KOPT-K1 (cell line): Measurements from ENCODE around the gene C17orf58.
"Not testable (repeated sequence)": the region's sequence is repeated elsewhere in the genome, so short reads cannot be mapped to it uniquely, and the experiment has no call there.

ENCODE experiments used
- H3K27ac ChIP-seq: fragments of 200-600 bp; sonication (generic); 2 replicates; pipeline ENCODE4 v1.5.1; 2016; ENCODE audit warnings: antibody characterized with exemption, mild to moderate bottlenecking, low read depth, low read length; ENCODE audit not compliant: poor library complexity, severe bottlenecking
- H3K36me3 ChIP-seq: fragments of 200-600 bp; sonication (generic); 2 replicates; pipeline ENCODE4 v1.5.1; 2017; ENCODE audit warnings: antibody characterized with exemption, mild to moderate bottlenecking, low read length, moderate library complexity; ENCODE audit not compliant: insufficient read depth
- H3K9me3 ChIP-seq: fragments of 200-600 bp; sonication (generic); 2 replicates; pipeline ENCODE4 v1.5.1; 2017; ENCODE audit warnings: antibody characterized with exemption, low read length, mild to moderate bottlenecking; ENCODE audit not compliant: insufficient read depth, poor library complexity, severe bottlenecking

Gene C17orf58

GRCh38 chr17:67996301-67997171 lies at the start of gene C17orf58:
Gene C17orf58, minus strand, starts transcription at chr17:67996469. Its CDS starts 271 bp downstream, at chr17:67996198.
- not testable (repeated sequence) for H3K9me3 ChIP-seq, H3K36me3 ChIP-seq, H3K27ac ChIP-seq

DNA sequence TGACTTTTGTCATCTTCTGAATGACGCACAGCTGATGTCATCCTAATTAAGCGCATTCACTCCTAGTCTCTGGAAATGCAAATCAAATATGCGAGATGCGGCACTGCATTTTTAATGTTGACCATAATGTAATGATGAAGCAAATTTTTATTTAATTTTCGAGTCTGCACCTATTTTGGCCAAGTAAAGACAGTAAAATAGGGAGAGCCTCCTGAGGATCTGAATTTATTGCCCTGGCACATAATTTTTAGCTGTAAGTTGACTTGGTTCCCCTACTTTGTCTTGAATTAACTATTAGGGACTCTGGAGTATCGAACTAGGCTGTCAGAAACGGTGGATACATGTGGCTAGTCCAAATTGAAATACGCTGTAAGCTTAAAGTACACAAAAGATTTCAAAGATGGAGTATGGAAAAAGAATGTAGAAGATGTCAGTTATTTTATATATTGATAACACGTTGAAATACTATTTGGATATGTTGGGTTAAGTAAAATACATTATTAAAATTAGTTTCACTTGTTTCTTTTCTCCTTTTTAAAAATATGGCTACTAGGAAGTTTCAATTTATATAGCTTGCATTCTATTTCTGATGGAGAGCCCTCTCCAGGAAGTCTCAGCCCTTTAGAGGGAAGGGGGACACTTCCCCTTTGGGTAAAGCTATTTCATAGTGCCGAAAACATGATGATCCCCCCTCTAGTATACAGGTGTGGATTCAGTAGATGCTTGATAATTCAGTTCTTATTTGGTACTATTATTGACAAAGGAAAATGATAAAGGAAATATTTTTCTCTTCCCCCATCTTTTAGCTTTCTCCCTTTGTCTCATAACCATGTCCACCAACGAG lies 40.3 kb upstream of the C17orf58 start:
- Histone ChIP-seq H3K36me3 (peaks cover 53% of the 10 kb centered on the region), H3K9me3 (no peaks in the 10 kb centered on the region), H3K27ac (peak overlapping the region; percentile 92)

GRCh38 chr17:68035523-68036303 lies 39.4 kb upstream of the C17orf58 start, which contains the start of gene KPNA2:
Gene KPNA2, plus strand, starts transcription at chr17:68035735. Its CDS starts 1,398 bp downstream, at chr17:68037133.
- Histone ChIP-seq H3K9me3 (no peaks in the 10 kb centered on the region), H3K36me3 (peaks cover 45% of the 10 kb centered on the region), H3K27ac (peak within 1 kb of the TSS; percentile 92)

DNA sequence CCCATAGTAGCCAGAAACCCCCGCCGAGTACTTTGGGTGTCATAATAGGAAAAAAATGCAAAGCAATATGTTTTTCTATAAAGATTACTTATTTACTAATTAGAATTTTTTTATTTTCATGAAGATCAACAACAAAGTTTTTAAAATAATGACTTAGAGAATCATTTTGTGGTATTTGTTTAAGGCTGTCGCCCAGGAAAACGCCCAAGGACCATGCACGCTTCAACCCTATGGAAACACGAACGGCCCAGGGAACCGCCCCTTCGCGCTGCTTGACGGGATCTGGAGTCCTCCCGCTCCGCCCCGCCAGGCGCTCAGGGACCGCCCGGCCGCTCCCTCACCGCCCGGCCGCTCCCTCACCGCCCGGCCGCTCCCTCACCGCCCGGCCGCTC lies 38.9 kb upstream of the C17orf58 start:
- H3K9me3 ChIP-seq = no peaks in the 10 kb centered on the region
- H3K36me3 ChIP-seq = peaks cover 39% of the 10 kb centered on the region
- H3K27ac ChIP-seq = no peak overlapping the region

- H3K9me3 ChIP-seq = no peaks in the 10 kb centered on the region
- no peak overlapping the region for H3K27ac ChIP-seq
These were observed 38.1 kb upstream of the C17orf58 start for GRCh38 chr17:68034452-68034776.

DNA sequence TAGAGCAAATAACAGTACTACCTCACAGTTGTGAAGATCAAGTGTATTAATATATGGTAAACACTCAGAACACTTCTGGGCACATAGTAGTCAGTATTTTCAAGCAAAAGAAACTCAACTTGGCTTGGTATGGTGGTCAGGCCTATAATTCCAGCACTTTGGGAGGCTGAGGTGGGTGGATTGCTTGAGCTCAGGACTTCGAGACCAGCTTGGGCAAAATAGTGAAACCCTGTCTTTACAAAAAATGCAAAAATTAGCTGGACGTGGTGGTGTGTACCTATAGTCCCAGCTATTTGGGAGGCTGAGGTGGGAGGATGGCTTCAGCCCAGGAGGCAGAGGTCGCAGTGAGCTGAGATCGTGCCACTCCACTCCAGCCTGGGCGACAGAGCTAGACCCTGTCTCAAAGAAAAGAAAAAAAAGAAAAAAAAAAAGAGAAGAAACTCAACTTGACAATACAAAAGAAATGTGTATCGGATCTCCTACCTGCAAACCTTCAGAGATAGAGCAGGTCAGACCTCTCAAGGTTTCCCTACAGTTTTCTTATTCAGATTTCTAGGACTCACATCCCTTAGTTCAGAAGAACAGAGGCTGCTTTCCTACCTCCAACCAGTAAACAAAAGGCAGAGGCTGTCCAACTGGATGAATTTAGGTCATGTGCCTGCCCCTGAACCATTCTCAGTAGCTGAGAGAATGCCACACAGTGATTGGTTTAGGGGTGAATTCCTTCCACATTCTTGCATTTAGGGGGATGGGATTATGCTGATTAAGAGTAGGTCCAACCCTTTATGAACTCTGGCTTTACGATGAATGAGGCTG lies 37.6 kb upstream of the C17orf58 start:
- no peak overlapping the region for H3K27ac ChIP-seq
- no peaks in the 10 kb centered on the region for H3K9me3 ChIP-seq

More at GRCh38 chr17:68034452-68034776, 38.1 kb upstream of the C17orf58 start:
- peaks cover 32% of the 10 kb centered on the region for H3K36me3 ChIP-seq

GRCh38 chr17:68029512-68030215 lies 33.4 kb upstream of the C17orf58 start:
- Histone ChIP-seq H3K27ac (no peak overlapping the region), H3K36me3 (no peaks in the 10 kb centered on the region), H3K9me3 (no peaks in the 10 kb centered on the region)

More for the DNA sequence above, 37.6 kb upstream of the C17orf58 start:
- peaks cover 26% of the 10 kb centered on the region for H3K36me3 ChIP-seq

- not testable (repeated sequence) for H3K9me3 ChIP-seq, H3K27ac ChIP-seq, H3K36me3 ChIP-seq
These were observed 26.3 kb upstream of the C17orf58 start for GRCh38 chr17:68022547-68022946.

DNA sequence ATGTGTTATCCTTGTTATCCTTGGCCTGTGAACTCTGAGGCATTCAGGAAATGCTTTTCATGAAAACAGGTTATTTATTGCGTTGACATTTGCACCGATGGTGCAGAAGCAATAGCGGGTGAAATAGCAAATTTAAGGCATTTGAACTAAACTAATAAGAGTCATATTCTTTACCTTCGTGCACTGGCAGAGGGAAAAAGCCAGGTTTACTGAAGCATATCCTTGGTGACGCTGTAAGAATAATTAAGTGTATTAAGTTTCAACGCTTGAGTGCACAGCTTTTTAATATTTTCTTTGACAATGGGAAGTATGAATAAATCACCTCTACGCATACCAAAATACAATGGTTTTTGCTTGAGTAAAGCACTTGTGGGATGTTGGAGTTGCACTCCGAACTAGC lies 25.7 kb upstream of the C17orf58 start:
- H3K9me3 ChIP-seq = no peaks in the 10 kb centered on the region
- no peak overlapping the region for H3K27ac ChIP-seq
- H3K36me3 ChIP-seq = no peaks in the 10 kb centered on the region

GRCh38 chr17:68020791-68021190 lies 24.5 kb upstream of the C17orf58 start:
- not testable (repeated sequence) for H3K36me3 ChIP-seq, H3K9me3 ChIP-seq
- H3K27ac ChIP-seq = peak overlapping the region; percentile 86

- H3K27ac ChIP-seq = peak overlapping the region; percentile 86
- no peaks in the 10 kb centered on the region for H3K9me3 ChIP-seq
- no peaks in the 10 kb centered on the region for H3K36me3 ChIP-seq
These were observed 24.1 kb upstream of the C17orf58 start for GRCh38 chr17:68020409-68020756.

DNA sequence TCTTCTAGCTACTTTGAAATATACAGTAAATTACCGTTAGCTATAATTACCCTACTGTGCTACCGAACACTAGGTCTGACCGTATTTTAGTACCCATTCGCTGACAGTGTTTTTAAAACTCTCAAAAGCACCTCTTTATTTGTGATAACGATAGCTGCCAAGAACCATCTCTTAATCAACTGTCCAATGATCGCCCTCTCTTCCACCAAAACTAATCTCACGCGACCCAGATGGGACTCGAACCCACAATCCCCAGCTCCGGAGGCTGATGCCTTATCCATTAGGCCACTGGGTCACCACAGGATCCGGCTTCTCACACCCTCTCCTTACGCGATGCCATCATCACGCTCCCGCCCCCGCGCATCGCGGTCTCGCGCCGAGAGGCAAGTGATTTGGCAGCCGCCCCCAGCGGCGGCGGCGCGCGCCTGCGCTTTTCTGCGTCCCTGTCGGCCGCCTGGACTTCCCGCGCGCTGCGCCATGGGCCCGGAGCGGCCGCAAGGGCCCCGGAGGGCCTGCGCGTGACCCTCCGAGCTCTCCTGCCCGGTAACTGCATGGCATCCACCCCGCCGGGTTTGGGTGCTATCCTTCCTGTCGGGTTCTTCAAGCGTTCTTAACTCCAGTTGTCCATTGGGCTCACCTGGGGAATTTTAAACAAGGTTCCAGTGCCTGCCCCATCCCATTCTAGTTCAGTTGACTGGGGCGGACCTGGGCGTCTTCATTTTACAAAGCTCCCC lies 23.6 kb upstream of the C17orf58 start:
- no peaks in the 10 kb centered on the region for H3K36me3 ChIP-seq
- H3K27ac ChIP-seq = peak overlapping the region; percentile 86
- no peaks in the 10 kb centered on the region for H3K9me3 ChIP-seq

DNA sequence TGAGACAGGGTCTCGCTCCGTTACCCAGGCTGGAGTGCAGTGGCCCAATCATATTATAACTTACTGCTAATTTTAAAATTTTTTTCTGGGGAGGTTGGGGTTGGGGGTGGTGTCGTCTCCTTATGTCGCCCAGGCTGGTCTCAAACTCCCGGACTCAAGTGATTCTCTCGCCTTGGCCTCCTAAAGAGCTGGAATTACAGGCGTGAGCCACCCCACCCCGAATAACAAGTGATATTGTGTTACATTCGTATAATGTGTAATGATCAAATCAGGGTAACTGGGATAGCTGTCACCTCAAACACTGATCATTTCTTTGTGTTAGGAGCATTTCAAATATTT lies 23.0 kb upstream of the C17orf58 start:
- Histone ChIP-seq H3K36me3 (no peaks in the 10 kb centered on the region), H3K27ac (peak overlapping the region; percentile 86), H3K9me3 (no peaks in the 10 kb centered on the region)
